GM15510 (cell line): ENCODE data around the gene AUTS2.

ENCODE experiments used
- POLR2A ChIP-seq: IDR thresholded peaks from 3 replicates; pipeline ENCODE4 v1.6.1; 2011; ENCODE audit warnings: borderline replicate concordance; ENCODE audit not compliant: insufficient read length; ENCODE audit errors: extremely low read depth

The AUTS2 gene

GRCh38 chr7:69596723-69597277 is 1.5 kb upstream of the AUTS2 start:
- TF ChIP-seq POLR2A = no peak

DNA sequence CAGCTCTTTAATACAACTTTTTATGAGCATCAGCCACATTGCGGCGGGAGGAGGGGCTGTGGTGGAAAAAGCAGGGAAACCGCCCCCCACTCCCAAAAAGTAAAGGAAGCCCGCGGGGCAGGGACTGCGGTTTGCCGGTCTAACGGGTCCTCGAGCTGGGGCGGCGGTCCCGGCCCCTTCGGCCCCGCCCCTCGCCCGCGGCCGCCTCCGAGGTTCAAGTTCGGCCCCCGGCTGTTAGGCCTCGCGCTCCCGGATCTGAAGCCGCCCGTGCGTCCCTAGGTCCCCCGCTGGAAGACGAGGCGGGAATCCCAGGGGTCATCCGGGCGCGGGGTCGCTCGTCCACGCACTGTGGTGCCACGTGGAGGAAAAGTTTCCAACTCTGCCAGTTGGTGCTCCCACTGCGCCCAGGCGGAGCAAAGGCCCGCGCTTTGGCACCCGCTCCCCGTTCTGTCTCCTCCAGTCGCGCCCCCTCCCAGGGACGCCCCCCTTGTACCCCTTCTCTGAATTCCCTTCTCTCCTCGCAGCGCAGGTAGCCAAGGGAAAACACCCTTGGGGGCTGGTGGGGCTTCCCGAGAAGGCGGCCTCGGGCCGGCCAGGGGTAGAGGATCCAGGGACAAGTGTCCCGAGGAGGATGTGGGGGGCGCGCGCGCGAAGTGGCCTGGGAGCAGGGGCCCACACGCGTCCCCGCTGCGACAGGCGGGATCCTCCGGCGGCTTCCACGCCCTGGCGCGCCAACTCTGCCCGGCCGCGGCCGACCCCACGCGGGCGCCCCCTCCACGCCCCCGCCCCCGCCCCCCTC is 798 bp upstream of the AUTS2 start:
- no peak for TF ChIP-seq POLR2A

DNA sequence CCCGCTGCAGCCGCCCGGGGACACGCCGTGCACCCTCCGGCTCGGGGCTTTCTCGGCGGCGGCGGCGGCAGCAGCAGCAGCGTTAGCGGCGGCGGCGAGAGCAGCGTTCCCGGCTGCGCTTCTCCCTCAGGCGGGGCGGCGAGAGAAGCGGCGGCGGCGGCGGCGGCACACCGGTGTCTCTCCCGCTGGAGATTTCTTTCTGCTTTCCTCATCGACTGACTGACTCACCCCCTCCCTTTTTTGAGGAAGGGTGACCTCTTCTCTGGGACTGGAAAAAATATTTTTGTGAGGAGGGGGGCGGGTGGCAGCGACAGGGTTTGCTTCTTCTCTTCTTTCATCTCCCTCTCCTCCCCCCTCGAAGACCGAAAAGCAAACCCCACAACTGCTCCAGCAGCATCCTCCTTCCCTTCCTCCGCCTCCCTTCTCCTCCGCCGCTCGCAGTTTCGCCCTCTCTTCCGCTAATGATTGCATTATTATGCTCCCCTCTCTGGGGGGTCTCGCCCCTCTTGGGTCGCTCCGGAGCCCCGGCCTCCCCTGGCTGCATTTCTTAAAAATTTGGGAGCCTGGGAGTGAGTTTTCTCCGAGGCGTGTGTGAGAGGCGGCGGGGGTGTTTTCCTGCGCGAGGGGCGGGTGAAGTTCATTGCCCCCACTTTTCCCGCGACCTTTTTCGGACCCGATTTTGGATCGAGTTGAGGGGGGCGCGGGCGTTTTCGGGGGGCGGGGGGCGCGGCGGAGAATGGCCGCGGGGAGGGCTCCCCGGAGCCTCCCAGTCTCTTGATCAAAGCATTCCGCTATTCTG is 411 bp downstream of the AUTS2 start:
- TF ChIP-seq POLR2A = no peak

DNA sequence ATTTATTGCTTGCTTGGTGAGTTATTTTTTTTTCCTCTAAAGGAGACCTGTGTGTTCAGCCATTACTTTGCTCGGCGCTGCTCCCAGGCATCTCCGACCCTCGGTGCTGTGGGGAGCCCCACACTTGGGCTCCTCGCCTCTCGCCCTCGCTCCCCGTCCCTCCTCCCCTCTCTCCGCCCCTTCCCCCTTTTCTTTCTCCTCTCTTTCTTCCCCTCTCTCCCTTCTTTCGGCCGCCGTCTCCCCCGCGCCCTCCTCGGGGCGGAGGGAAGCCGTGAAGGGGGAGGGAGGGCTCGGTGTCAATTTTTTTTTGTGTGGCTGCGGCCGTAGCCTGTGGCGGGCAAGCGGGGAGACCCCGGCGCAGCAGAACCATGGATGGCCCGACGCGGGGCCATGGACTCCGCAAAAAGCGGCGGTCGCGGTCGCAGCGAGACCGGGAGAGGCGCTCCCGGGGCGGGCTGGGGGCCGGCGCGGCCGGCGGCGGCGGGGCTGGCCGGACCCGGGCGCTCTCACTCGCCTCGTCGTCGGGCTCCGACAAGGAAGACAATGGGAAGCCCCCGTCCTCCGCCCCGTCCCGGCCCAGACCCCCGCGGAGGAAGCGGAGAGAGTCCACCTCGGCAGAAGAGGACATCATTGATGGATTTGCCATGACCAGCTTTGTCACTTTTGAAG is 1.1 kb downstream of the AUTS2 start:
- no peak for TF ChIP-seq POLR2A

- no peak for TF ChIP-seq POLR2A
These were observed 1.9 kb downstream of the AUTS2 start for GRCh38 chr7:69599955-69600709.

- TF ChIP-seq POLR2A = no peak
These were observed 2.6 kb downstream of the AUTS2 start for GRCh38 chr7:69600710-69601519.

GRCh38 chr7:69602522-69602921 is 4.2 kb downstream of the AUTS2 start:
- TF ChIP-seq POLR2A = no peak

- no peak for TF ChIP-seq POLR2A
These were observed 5.1 kb downstream of the AUTS2 start for GRCh38 chr7:69603351-69603750.

- TF ChIP-seq POLR2A = no peak
These were observed 5.7 kb downstream of the AUTS2 start for GRCh38 chr7:69603937-69604494.

DNA sequence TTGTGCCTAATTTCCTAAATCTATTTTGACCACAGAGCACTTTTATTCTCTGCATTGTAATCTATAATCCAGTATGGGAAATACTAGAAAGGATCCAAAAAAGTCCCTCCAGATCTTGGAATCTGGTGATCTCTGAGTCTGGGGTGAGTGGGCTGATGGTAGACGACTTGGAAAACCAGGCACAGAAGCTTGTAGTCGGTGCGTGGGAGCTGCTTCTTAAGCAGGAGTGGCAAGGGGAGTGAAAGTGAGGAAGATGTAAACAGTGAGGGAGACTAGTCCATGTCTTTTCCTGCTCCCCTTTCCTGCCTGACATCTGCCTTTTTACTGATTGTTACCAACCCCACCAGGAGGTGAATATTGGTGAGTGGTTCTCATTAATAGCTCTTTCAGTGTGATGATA is 6.8 kb downstream of the AUTS2 start:
- no peak for TF ChIP-seq POLR2A

GRCh38 chr7:69605546-69605945 is 7.3 kb downstream of the AUTS2 start:
- no peak for TF ChIP-seq POLR2A

DNA sequence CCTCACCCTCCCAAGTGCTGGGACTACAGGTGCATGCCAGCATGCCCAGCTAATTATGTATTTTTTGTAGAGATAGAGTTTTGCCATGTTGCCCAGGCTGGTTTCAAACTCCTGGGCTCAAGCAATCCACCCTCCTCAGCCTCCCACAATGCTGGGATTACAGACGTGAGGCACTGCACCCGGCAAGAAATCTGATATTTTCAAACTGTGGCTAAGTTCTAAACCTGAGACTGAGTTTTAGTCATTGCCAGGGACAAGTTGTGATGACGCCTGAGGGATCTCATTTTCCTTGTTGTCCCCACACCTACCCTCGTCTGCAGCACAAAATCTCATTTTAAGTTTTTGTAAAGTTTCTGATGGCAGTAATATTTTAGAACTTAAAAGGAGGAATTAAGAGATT is 9.8 kb downstream of the AUTS2 start:
- no peak for TF ChIP-seq POLR2A

- no peak for TF ChIP-seq POLR2A
These were observed 10.6 kb downstream of the AUTS2 start for GRCh38 chr7:69608878-69609277.
